DND-41 (cell line): ENCODE results near the gene ITSN1.

Experiments
- CTCF ChIP-seq: IDR thresholded peaks from 2 replicates; pipeline ENCODE4 v1.5.1; 2012; ENCODE audit warnings: borderline replicate concordance, low read length, moderate library complexity, mild to moderate bottlenecking; ENCODE audit not compliant: poor library complexity, severe bottlenecking; ENCODE audit errors: extremely low read depth
- EZH2 ChIP-seq: IDR thresholded peaks from 3 replicates; pipeline ENCODE4 v1.6.1; 2012; ENCODE audit warnings: borderline replicate concordance, low read depth, mild to moderate bottlenecking, moderate library complexity, low read length, inconsistent platforms; ENCODE audit not compliant: severe bottlenecking

GRCh38 chr21:33824156-33824941 is 182.0 kb downstream of the ITSN1 start:
- TF ChIP-seq CTCF (no peak), EZH2 (no peak)
